K562 (cell line): ENCODE results near the gene C20orf141. TPM values are rescaled to one million over a fixed set of nuclear protein-coding genes. Genes with fewer than 3 reads are reported as not detected.

Experiments
- ATF7 ChIP-seq: fragments of 450-650 bp; IDR thresholded peaks from 2 replicates; pipeline ENCODE4 v1.7.1; 2014; ENCODE audit warnings: mild to moderate bottlenecking, moderate library complexity
- CBX3 ChIP-seq, 2 experiments: IDR thresholded peaks; 1 replicate in 1 of 2; 2 replicates in 1 of 2; pipeline ENCODE4 v1.6.1; 2012; ENCODE audit warnings: inconsistent platforms in 2 of 2, low read length in 2 of 2, borderline replicate concordance in 1 of 2, control low read depth in 1 of 2
- FOXJ2 ChIP-seq: fragments of 200-800 bp; sonication (Bioruptor generic); IDR thresholded peaks from 2 replicates; pipeline ENCODE4 v1.6.1; 2016; ENCODE audit warnings: missing genetic modification characterization, missing compliant biosample characterization
- HNRNPH1 ChIP-seq: fragments of 200-400 bp; formaldehyde crosslinking; optimal IDR thresholded peaks from 2 replicates; pipeline ENCODE3; 2017; ENCODE audit warnings: low read depth, mild to moderate bottlenecking, low read length, moderate library complexity
- NFE2 ChIP-seq: IDR thresholded peaks from 2 replicates; pipeline ENCODE4 v1.6.1; 2014; ENCODE audit warnings: antibody characterized with exemption, low read depth
- REST ChIP-seq, 2 experiments: fragments of 450-650 bp; formaldehyde crosslinking in 1 of 2; IDR thresholded peaks; 2 replicates each; pipeline versions ENCODE4 v1.4.0 to v1.6.1; 2014 to 2020; ENCODE audit warnings: mild to moderate bottlenecking in 2 of 2, borderline replicate concordance in 1 of 2, low read depth in 1 of 2
- TGIF2 ChIP-seq: sonication (generic); formaldehyde crosslinking; IDR thresholded peaks from 2 replicates; pipeline ENCODE4 v1.8.1; 2022; ENCODE audit warnings: mild to moderate bottlenecking, missing genetic modification reagents, moderate library complexity
- ZBTB2 ChIP-seq: fragments of 450-650 bp; IDR thresholded peaks from 2 replicates; pipeline ENCODE4 v1.6.1; 2016; ENCODE audit warnings: antibody characterized with exemption
- ZNF212 ChIP-seq: fragments of 450-650 bp; formaldehyde crosslinking; IDR thresholded peaks from 2 replicates; pipeline ENCODE4 v1.4.0; 2020; ENCODE audit warnings: mild to moderate bottlenecking
- ZNF436 ChIP-seq: fragments of 250-450, 450-650 bp; sonication (Bioruptor Pico); formaldehyde crosslinking; IDR thresholded peaks from 2 replicates; pipeline ENCODE4 v1.7.0; 2020; ENCODE audit warnings: mild to moderate bottlenecking
- polyA plus RNA-seq, 8 experiments: library from polyadenylated mRNA; depleted of rRNA in 4 of 8; stranded (reverse) in 5 of 8; unstranded in 3 of 8; fragments of >200 nt; fragmentation: Nextera tagmentation in 2 of 8; fragmentation: Illumina TruSeq in 1 of 8; extraction: Ambion mirVana in 2 of 8; extraction: Trizol in 1 of 8; gene quantifications; 2 replicates each; pipeline versions ENCODE4 v1.2.1 to v1.2.3, GENCODE V29; 2011 to 2014; ENCODE audit warnings: inconsistent platforms in 1 of 8, missing spikeins in 1 of 8
- total RNA-seq, 7 experiments: library from RNA; depleted of rRNA in 6 of 7; stranded (reverse); fragments of >200 nt in 6 of 7; fragmentation: Illumina TruSeq in 2 of 7; extraction: Trizol in 2 of 7; gene quantifications; 2 replicates each; pipeline versions ENCODE4 v1.2.1 to v1.2.3, GENCODE V29; 2011 to 2021; ENCODE audit warnings: low replicate concordance in 1 of 7
- TF ChIP-seq, protein P1 (sequence below): fragments of 250-450 bp; sonication (Bioruptor Pico); IDR thresholded peaks from 2 replicates; pipeline ENCODE4 v1.8.0; 2021; ENCODE audit warnings: moderate library complexity, mild to moderate bottlenecking, inconsistent platforms
- TF ChIP-seq, protein P2 (sequence below): fragments of 450-650 bp; IDR thresholded peaks from 2 replicates; pipeline ENCODE4 v1.6.1; 2016; ENCODE audit warnings: low read depth, mild to moderate bottlenecking, moderate library complexity

C20orf141 gene
- total and polyA plus RNA-seq, 9 of the 15 experiments (the other 6 are each of a cell fraction or from before 2014, with no cell fraction given): not detected

DNA sequence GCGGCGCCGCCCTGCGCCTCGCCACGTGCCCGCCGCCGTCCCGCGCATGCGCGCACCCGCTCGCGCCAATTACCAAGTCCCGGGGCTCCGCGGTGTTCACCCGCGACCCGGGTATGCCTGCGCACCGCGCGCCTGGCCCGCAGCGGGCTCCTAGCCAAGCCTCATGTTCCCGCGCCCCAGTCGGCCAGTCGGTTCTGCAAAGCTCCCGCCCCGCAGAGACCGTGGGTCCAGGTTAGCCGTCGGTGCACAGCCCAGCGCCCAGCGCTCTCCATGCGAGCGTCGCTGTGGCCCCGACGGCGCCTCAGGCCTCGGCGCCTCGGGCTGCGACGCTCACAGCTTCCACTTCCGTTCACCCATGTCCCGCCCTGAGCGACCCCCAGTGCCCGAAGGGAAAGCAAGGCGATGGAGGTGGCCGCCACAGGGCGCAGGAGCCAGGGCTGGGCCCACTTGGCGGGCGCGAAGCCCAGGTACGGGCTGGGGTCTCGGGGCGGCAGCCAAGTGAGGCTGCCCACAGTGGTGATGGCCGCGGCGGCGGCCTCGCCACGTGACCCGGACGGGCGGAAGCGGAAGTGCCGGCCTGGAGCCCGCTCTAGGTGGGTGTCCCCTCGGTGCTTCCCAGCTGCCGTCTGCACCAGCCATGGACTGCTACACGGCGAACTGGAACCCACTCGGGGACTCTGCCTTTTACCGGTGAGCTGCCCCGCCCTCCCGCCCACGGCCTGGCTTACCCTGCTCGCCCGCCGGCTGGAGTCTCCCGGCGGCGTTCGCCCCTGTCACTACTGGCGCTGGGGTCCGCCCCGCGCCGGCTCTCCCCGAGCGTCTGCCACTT is 25.6 kb downstream of the C20orf141 start, which contains the start of the genes PCED1A and VPS16 (continued):
- TF ChIP-seq ZBTB2: no peak
- TF ChIP-seq ZNF436 (CRISPR knock-in tag): no peak
- no peak for TF ChIP-seq HNRNPH1
- no peak for TF ChIP-seq TGIF2 (CRISPR knock-in tag)
- TF ChIP-seq, protein P1, sequence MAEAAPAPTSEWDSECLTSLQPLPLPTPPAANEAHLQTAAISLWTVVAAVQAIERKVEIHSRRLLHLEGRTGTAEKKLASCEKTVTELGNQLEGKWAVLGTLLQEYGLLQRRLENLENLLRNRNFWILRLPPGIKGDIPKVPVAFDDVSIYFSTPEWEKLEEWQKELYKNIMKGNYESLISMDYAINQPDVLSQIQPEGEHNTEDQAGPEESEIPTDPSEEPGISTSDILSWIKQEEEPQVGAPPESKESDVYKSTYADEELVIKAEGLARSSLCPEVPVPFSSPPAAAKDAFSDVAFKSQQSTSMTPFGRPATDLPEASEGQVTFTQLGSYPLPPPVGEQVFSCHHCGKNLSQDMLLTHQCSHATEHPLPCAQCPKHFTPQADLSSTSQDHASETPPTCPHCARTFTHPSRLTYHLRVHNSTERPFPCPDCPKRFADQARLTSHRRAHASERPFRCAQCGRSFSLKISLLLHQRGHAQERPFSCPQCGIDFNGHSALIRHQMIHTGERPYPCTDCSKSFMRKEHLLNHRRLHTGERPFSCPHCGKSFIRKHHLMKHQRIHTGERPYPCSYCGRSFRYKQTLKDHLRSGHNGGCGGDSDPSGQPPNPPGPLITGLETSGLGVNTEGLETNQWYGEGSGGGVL (CRISPR knock-in tag): no peak
- TF ChIP-seq FOXJ2 (tag): no peak
- TF ChIP-seq REST (IDR thresholded peaks at IDR 0.05; ENCODE audit: borderline replicate concordance): peak; percentile 49; the same call in 1 of the 2 replicates
- peak; percentile 50; the same call in 1 of the 2 replicates for TF ChIP-seq REST (CRISPR knock-in tag; IDR thresholded peaks at IDR 0.05; ENCODE audit: low read depth)
- TF ChIP-seq CBX3 (IDR thresholded peaks at IDR 0.05; ENCODE audit: borderline replicate concordance in 1 of 2, low read length in 2 of 2): peak in 1 of 2 experiments; percentile 44; a peak in 1 of 3 replicates
- TF ChIP-seq NFE2: no peak
- no peak for TF ChIP-seq ZNF212 (CRISPR knock-in tag)
- TF ChIP-seq, protein P2, sequence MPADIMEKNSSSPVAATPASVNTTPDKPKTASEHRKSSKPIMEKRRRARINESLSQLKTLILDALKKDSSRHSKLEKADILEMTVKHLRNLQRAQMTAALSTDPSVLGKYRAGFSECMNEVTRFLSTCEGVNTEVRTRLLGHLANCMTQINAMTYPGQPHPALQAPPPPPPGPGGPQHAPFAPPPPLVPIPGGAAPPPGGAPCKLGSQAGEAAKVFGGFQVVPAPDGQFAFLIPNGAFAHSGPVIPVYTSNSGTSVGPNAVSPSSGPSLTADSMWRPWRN: no peak
- TF ChIP-seq ATF7: no peak; the same call in 1 of the 2 replicates
